ENCODE measurements around the gene SLC9A9. TPM values are rescaled to one million over a fixed set of nuclear protein-coding genes. Genes with fewer than 3 reads are reported as not detected.

The SLC9A9 gene
- polyA plus RNA-seq, 1 donor from 2014 or later: 0.54 TPM

GRCh38 chr3:143671626-143672025 lies 176.6 kb downstream of the SLC9A9 start:
- H4K20me1 ChIP-seq (ENCODE audit: insufficient read depth): no peaks in the 10 kb centered on the region
- H3K27ac ChIP-seq (ENCODE audit: low read length): peak overlapping the region; percentile 58
- peak overlapping the region; percentile 21 for H3K4me2 ChIP-seq (ENCODE audit: low read length)
- peak overlapping the region; percentile 25 for H2AFZ ChIP-seq (ENCODE audit: low read depth, low read length)
- TF ChIP-seq POLR2AphosphoS5 (IDR thresholded peaks at IDR 0.05) (peak; percentile 19), CTCF (IDR thresholded peaks at IDR 0.05; ENCODE audit: poor library complexity, severe bottlenecking) (no peak)
- H3K9ac ChIP-seq (ENCODE audit: low read length): peak overlapping the region; percentile 25
- no peaks in the 10 kb centered on the region for H3F3A ChIP-seq (ENCODE audit: insufficient read depth, low read length, poor library complexity, severe bottlenecking)
- no peaks in the 10 kb centered on the region for H3K79me2 ChIP-seq (replicated peaks; ENCODE audit: insufficient read depth, low read length)
- H3K4me3 ChIP-seq (ENCODE audit: low read length): no peak overlapping the region
- no peaks in the 10 kb centered on the region for H3K27me3 ChIP-seq (ENCODE audit: insufficient read depth, low read depth, low read length)
- no peaks in the 10 kb centered on the region for H3K9me3 ChIP-seq (ENCODE audit: low read length)
- H3K36me3 ChIP-seq (ENCODE audit: insufficient read depth, low read length): no peaks in the 10 kb centered on the region
- no peaks in the 10 kb centered on the region for H3K9me2 ChIP-seq (ENCODE audit: insufficient read depth, low read length)

- TF ChIP-seq RAD21 (conservative IDR thresholded peaks at IDR 0.05) (no peak), EZH2 (IDR thresholded peaks at IDR 0.05; ENCODE audit: borderline replicate concordance, insufficient read depth, low read length, poor library complexity, severe bottlenecking) (no peak), SMC3 (conservative IDR thresholded peaks at IDR 0.05; ENCODE audit: poor library complexity) (no peak), CTCF (IDR thresholded peaks at IDR 0.05; ENCODE audit: poor library complexity, severe bottlenecking) (no peak), TAF1 (IDR thresholded peaks at IDR 0.05; ENCODE audit: low read depth) (no peak), REST (IDR thresholded peaks at IDR 0.05; ENCODE audit: borderline replicate concordance) (no peak), MXI1 (conservative IDR thresholded peaks at IDR 0.05; ENCODE audit: poor library complexity, severe bottlenecking) (no peak), EP300 (conservative IDR thresholded peaks at IDR 0.05; ENCODE audit: poor library complexity, severe bottlenecking) (no peak), POLR2AphosphoS5 (IDR thresholded peaks at IDR 0.05) (no peak)
- Histone ChIP-seq H4K20me1 (ENCODE audit: insufficient read depth) (no peaks in the 10 kb centered on the region), H2AFZ (ENCODE audit: low read depth, low read length) (no peak overlapping the region), H3K9me2 (ENCODE audit: insufficient read depth, low read length) (no peaks in the 10 kb centered on the region), H3K9me3 (ENCODE audit: low read length) (no peaks in the 10 kb centered on the region), H3K4me2 (ENCODE audit: low read length) (no peak overlapping the region), H3K79me2 (replicated peaks; ENCODE audit: insufficient read depth, low read length) (no peaks in the 10 kb centered on the region), H3F3A (ENCODE audit: insufficient read depth, low read length, poor library complexity, severe bottlenecking) (no peaks in the 10 kb centered on the region), H3K36me3 (ENCODE audit: insufficient read depth, low read length) (no peaks in the 10 kb centered on the region), H3K27ac (ENCODE audit: low read length) (no peak overlapping the region), H3K4me3 (ENCODE audit: low read length) (no peak overlapping the region), H3K27me3 (ENCODE audit: insufficient read depth, low read depth, low read length) (no peaks in the 10 kb centered on the region), H3K9ac (ENCODE audit: low read length) (no peak overlapping the region)
These were observed 179.1 kb downstream of the SLC9A9 start for GRCh38 chr3:143668924-143669790.
